Eye (tissue), 1 donor: ENCODE results near the gene TOMM7.
A peak's percentile ranks its signal among the peaks of the same experiment; 100 is the strongest.
"Not testable (repeated sequence)": the region's sequence is repeated elsewhere in the genome, so short reads cannot be mapped to it uniquely, and the experiment has no call there.

Source experiments
- DNase-seq: peaks from one replicate; pipeline ENCODE4 v3.0.0-alpha.2; 2015

TOMM7 gene

DNA sequence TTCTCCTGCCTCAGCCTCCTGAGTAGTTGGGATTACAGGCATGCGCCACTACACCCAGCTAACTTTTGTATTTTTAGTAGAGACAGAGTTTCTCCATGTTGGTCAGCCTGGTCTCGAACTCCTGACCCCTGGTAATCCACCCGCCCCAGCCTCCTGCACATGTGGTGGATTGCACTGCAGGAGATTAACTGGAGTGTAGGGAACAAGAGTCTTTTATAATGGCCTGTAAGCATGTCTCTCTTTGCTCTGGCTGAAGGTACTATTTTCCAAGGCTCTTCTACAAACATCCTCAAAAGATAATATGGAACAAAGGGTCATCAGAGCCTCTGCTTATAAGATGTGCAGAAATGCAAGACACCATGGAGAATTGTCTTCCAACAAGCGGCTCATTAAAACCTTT, 3.2 kb downstream of the TOMM7 start:
- no peak for DNase-seq

GRCh38 chr7:22814261-22815208, 8.1 kb downstream of the TOMM7 start:
- no peak for DNase-seq

- no peak for DNase-seq
Measured at GRCh38 chr7:22812353-22812752, 10.3 kb downstream of the TOMM7 start.

GRCh38 chr7:22811746-22812280, 10.8 kb downstream of the TOMM7 start:
- DNase-seq, result no peak

GRCh38 chr7:22810843-22811242, 11.8 kb downstream of the TOMM7 start:
- DNase-seq, result no peak

DNA sequence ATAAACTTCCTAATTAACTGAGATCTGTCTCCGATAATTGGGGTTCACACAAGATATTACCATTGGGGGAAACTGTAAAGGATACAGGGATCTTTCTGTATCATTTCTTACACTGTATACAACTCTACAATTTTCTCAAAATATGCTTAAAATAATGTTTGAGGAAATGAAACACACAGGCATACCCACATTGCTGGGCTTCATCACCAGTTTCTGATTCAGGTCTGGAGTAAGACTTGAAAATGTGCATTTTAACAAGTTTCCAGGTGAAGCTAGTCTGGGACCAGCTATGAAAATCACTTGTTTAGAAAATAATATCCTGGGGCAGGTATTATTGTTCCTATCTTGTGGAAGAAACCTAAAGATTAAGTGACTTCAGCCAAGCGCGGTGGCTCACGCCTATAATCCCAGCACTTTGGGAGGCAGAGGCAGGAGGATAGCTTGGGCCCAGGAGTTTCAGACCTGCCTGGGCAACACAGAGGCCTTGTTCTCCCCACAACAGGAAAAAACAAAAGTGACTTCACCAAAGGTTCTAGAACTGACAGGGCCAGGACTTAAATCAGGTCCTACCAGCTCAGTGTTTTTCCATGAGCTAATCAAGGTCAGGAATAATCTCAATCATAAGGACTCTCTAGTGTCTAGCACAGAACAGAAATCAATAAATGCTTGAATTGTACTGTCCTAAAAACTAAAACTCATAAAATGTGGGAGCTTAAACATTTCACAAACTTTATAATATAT, 12.6 kb downstream of the TOMM7 start:
- DNase-seq, result no peak

GRCh38 chr7:22808140-22808539, 14.5 kb downstream of the TOMM7 start:
- DNase-seq, result no peak

DNA sequence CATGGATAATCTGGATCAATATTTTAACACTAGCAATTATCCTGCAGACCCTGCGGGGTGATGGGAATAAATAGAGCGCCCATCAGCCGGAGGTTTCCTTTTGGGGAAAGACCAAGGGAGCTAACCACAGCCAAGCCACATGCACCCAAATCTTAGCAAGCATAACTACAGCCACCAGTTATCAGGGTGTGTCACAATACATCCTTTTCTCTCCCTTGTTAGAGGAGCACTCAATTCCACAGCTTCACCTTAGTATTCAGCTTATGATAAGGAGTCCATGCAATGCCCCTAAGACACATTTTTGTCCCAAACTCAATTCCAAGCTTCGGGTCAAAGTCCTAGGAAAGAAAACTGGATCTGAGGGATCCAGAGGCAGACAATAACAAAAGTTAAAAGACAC, 15.9 kb downstream of the TOMM7 start:
- DNase-seq, result no peak

DNA sequence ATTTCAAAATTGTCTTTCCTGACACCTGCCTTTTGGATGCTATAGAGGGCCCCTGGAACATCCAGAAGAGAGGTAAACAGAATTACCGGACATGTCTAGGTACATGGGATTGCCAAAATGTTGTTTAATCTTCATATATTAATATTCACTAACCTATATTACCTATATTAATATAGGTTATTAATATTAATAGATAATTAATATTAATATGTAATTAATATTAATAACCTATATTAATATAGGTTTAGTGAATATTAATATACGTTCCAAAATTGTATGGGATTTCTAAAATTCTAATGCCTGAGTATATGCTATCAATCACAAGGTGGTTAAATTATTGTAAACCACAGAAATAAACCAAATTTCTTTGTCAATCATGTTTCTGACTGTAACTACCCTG, 17.4 kb downstream of the TOMM7 start:
- no peak for DNase-seq

DNA sequence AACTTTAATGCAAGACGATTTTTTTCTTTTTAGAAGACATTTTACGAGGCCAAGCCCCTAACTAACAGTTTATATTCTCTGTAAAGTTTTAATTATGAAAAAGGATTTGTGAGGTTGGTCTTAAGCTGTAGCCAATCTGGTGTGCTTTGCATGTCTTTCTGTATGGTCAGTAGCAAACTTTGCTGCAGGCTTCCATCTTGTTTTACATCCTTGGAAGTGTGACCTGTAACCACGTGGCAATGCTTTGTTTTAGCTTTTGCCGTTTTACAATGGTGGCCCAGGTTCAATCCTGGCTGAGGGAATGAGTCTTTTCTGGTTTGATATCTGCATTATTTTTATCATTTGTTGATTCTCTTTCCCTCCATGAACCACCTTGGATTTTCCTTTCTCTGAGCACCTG, 19.8 kb downstream of the TOMM7 start:
- not testable (repeated sequence) for DNase-seq

DNA sequence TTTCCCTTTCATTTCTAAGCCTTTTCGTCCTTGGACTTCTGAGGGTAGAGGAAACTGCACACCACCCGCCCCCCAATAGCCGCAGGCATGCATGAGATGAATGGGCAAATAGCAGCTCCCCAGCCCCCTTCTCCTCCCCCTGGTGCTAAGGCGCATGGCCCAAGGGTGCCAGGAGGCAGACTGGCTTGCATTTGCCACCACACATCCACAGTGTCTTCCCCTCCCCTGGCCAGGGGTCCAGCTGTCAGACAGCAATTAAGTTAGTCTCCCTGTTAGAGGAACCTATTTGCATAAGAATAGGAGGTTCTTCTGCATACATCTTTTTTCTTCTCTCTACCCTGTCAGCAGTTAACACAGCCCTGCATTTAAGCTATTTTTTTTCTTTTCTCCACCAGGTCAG, 20.2 kb downstream of the TOMM7 start:
- no peak for DNase-seq

DNA sequence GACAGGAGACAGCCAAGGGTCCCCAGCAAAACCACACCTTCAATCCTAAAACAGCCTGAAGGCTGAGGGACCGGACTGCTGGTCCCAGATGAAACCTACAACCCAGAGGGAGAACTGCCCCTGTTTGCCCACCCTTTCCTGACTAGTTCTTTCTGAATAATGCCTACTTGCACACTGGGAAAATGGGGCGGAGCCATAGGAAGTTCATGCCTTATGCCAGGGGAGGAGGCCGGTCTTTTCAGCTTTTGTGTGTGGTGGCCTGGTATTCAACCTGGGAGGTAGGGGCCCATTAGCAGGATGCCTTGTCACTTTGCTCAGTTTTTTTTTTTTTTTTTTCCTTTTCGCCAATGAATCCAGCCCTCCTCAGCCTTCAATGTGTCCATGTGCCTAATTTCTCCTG, 20.7 kb downstream of the TOMM7 start:
- DNase-seq, result no peak

GRCh38 chr7:22799633-22800032, 23.0 kb downstream of the TOMM7 start:
- no peak for DNase-seq

DNA sequence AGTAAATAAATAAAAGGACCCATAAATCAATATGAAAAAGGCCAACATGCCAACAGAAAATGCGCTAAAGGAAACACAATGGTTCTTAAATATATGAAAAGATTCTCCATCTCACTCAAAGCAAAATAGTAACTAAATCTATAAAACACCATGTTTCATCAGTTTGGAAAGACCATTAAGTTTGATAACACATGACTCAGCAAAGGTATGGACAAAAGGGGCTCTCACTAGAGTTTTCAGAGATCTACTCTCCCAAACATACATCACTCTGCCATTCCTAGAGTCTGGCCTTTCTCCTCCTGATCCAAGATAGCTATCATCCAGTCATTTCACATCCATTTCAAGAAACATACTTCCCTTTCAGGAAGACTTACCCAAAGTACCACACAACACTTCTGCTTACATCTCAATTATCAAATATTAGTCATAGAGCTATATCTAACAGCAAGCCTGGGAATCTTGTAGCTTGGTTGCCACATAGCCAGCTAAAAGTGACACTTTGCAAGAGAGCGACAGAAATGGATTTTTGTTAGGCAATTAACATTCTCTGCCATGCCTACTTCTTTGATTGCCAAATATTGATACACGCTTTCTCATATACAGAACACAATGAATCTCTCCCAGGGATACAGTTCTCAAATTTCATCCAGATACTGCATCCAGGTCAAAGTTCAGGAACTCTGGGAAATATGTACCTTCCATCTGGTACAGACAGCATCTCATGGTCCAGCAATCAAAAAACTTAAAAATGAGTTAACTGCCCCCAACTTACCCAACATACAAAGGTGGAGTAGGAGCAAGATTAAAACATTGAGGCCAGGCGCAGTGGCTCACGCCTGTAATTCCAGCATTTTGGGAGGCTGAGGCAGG, 28.8 kb downstream of the TOMM7 start:
- DNase-seq, result no peak

DNA sequence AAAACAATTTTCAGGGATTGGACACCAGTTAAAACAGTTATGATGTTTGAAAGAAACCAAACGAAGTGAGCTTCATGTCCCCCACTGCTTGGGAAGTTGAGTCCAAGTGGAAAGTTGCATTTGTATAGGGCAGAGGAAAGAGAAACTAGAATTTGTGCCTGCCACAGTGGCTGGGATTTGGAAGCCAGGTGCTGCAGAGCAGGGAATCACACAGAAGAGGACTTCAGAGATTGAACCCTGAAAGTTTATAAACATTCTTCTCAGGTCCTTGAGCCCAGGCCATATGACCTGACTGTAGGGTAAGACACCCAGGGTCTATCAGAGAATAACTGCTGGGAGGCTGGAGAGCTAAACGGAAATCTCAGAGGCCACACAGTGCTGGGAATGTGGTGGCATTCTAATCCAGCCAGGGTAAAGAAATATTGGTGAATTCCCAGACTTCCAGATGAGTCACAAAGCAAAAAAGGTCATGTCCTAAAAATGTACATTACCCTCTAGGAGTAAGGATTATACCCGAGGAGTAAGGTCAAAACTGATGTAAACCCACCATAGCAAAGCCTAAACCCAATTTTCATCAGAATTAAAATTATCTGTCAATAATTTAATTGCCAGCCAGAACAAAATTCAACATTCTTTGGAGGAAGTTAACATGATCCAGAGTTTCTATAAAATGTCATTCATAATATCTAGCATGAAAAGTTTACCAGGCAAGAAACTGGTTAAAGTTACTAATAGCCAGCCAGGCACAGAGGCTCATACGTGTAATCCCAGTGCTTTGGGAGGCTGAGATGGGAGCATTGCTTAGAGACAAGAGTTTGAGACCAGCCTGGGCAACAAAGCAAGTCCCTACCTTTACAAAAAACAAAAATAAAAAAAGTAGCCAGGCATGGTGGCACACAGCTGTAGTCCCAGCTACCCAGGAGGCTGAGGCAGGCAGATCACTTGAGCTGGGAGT, 31.2 kb downstream of the TOMM7 start:
- no peak for DNase-seq

DNA sequence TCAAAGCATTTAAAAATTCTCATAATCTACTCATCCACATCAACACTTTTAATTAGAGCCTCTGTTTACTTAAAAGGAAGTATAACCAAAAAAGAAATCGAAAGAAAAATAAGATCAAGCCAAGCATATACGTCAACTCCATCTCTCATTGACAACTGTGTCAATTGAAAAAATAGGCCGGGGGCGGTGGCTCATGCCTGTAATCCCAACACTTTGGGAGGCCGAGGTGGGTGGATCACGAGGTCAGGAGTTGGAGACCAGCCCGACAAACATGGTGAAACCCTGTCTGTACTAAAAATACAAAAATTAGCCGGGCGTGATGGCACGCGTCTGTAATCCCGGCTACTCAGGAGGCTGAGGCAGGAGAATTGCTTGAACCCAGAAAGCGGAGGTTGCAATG, 32.0 kb downstream of the TOMM7 start:
- not testable (repeated sequence) for DNase-seq

DNA sequence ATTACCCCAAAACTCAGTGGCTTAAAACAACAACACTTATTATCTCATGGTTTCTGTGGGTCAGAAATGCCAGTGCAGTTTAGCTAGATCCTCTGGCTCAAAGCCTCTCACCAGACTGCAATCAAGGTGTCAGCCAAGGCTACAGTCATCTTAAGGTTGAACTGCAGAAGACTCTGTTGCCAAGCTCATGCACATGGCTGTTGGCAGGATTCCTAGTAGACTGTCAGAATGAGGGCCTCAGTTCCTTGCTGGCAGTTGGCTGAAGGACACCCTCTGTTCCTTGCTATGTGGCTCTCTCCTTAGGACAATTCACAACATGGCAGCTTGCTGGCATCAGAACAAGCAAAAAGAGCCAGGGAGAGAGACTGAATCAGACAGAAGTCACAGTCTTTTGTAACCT, 34.7 kb downstream of the TOMM7 start:
- no peak for DNase-seq

GRCh38 chr7:22786290-22786932, 36.2 kb downstream of the TOMM7 start:
- no peak for DNase-seq

- no peak for DNase-seq
Measured at GRCh38 chr7:22784346-22784745, 38.3 kb downstream of the TOMM7 start.

GRCh38 chr7:22783421-22783820, 39.2 kb downstream of the TOMM7 start:
- no peak for DNase-seq

GRCh38 chr7:22782616-22783232, 39.9 kb downstream of the TOMM7 start:
- DNase-seq, result peak; percentile 17
